K562 (cell line): ENCODE data around the gene DRAXIN. TPM values are rescaled to one million over a fixed set of nuclear protein-coding genes. Genes with fewer than 3 reads are reported as not detected.

Experiments
- ATAC-seq: fragments of 200-7000 bp; cut with Tn5 transposase; 3 replicates; pipeline ENCODE4 v1.9.1; 2020; ENCODE audit warnings: moderate library complexity
- BruUV-seq: library from RNA; stranded (reverse); fragments of 400-500 nt; replicated peaks from 2 replicates; lab custom pipeline; 2021; lab: Mats Ljungman, UMichigan
- CTCF ChIA-PET: fragments of 300-600 bp; formaldehyde crosslinking; extraction: SDS; loops from one replicate; lab custom pipeline; 2021; ENCODE audit warnings: low intra/inter-chr PET ratio; lab: Yijun Ruan, JAX
- POLR2A ChIA-PET: fragments of 300-600, 350-650 bp; sonication (Branson Sonifier 250); formaldehyde crosslinking; extraction: SDS; loops from one replicate; lab custom pipeline; 2021; ENCODE audit warnings: antibody characterized with exemption, inconsistent platforms; lab: Yijun Ruan, JAX
- DNase-seq, 4 experiments: peaks; one replicate each; pipeline versions ENCODE4 v3.0.0 to v3.0.0-alpha.2; 2011 to 2018; ENCODE audit warnings: low spot score in 3 of 4, mixed read lengths in 3 of 4; ENCODE audit errors: extremely low read depth in 1 of 4
- FAIRE-seq: peaks from 2 replicates; lab custom pipeline; 2011; peaks lifted over from hg19 to GRCh38; lab: Jason Lieb, UNC
- H2AFZ ChIP-seq: 2 replicates; pipeline ENCODE4 v1.6.0; 2011; ENCODE audit warnings: low read depth, low read length, control low read depth, inconsistent platforms
- H3K27ac ChIP-seq: fragments of 200-600 bp; 3 replicates; pipeline ENCODE4 v1.8.0; 2011; ENCODE audit warnings: low read depth, mild to moderate bottlenecking, control low read depth, inconsistent platforms, low read length, moderate library complexity, mixed read lengths; ENCODE audit errors: extremely low read depth
- H3K27me3 ChIP-seq, 2 experiments: fragments of 300-600 bp in 1 of 2; 2 replicates in 1 of 2; 3 replicates in 1 of 2; pipeline versions ENCODE4 v1.6.0 to v1.8.0; 2011; ENCODE audit warnings: inconsistent platforms in 2 of 2, low read length in 2 of 2, mild to moderate bottlenecking in 1 of 2, mixed read lengths in 1 of 2, moderate library complexity in 1 of 2; ENCODE audit not compliant: control insufficient read depth in 2 of 2, insufficient read depth in 2 of 2
- H3K36me3 ChIP-seq: fragments of 300-600 bp; 3 replicates; pipeline ENCODE4 v1.8.0; 2011; ENCODE audit warnings: mild to moderate bottlenecking, low read length, inconsistent platforms; ENCODE audit not compliant: control insufficient read depth, insufficient read depth
- H3K4me1 ChIP-seq, 2 experiments: fragments of 200-600 bp in 1 of 2; replicated peaks in 1 of 2; 2 replicates in 1 of 2; 3 replicates in 1 of 2; pipeline versions ENCODE4 v1.5.1 to v1.8.0; 2011; ENCODE audit warnings: inconsistent platforms in 2 of 2, low read length in 2 of 2, mild to moderate bottlenecking in 1 of 2, mixed read lengths in 1 of 2, moderate library complexity in 1 of 2; ENCODE audit not compliant: control insufficient read depth in 2 of 2, insufficient read depth in 2 of 2
- H3K4me2 ChIP-seq: 2 replicates; pipeline ENCODE4 v1.6.1; 2011; ENCODE audit warnings: low read length, control low read depth, inconsistent platforms, mixed read lengths; ENCODE audit not compliant: insufficient read depth
- H3K4me3 ChIP-seq: fragments of 200-600 bp; sonication (generic), shearing (Covaris generic); 2 replicates; pipeline ENCODE4 v1.5.1; 2016; ENCODE audit warnings: control low read depth, inconsistent platforms
- H3K79me2 ChIP-seq: fragments of 200-600 bp; 3 replicates; pipeline ENCODE4 v1.8.0; 2011; ENCODE audit warnings: low read length, inconsistent platforms; ENCODE audit not compliant: control insufficient read depth, insufficient read depth
- H3K9ac ChIP-seq, 2 experiments: 2 replicates each; pipeline versions ENCODE4 v1.6.0 to v1.6.1; 2011; ENCODE audit warnings: low read depth in 2 of 2, low read length in 2 of 2, control low read depth in 1 of 2, inconsistent platforms in 1 of 2, mild to moderate bottlenecking in 1 of 2, mixed read lengths in 1 of 2; ENCODE audit not compliant: insufficient read depth in 1 of 2
- H3K9me1 ChIP-seq: one replicate; pipeline ENCODE4 v1.6.0; 2011; ENCODE audit warnings: inconsistent platforms, mild to moderate bottlenecking, low read length, moderate library complexity; ENCODE audit not compliant: control insufficient read depth, insufficient read depth
- H3K9me3 ChIP-seq: replicated peaks from 2 replicates; pipeline ENCODE4 v1.5.1; 2011; ENCODE audit warnings: low read depth, low read length, inconsistent platforms; ENCODE audit not compliant: control insufficient read depth, insufficient read depth
- H4K20me1 ChIP-seq: replicated peaks from 2 replicates; pipeline ENCODE4 v1.6.1; 2011; ENCODE audit warnings: low read length, inconsistent platforms, mixed read lengths; ENCODE audit not compliant: control insufficient read depth, insufficient read depth
- E4F1 ChIP-seq: fragments of 250-450 bp; sonication (Bioruptor Pico); IDR thresholded peaks from 2 replicates; pipeline ENCODE4 v1.5.0; 2021; ENCODE audit warnings: mild to moderate bottlenecking, borderline replicate concordance
- HLTF ChIP-seq: fragments of 450-650 bp; IDR thresholded peaks from 2 replicates; pipeline ENCODE4 v1.6.1; 2016
- HMGN3 ChIP-seq: IDR thresholded peaks from 2 replicates; pipeline ENCODE4 v1.6.1; 2011; ENCODE audit warnings: borderline replicate concordance, low read depth, mild to moderate bottlenecking, mixed read lengths, low read length; ENCODE audit not compliant: insufficient read length; ENCODE audit errors: extremely low read depth
- ID3 ChIP-seq, 2 experiments: fragments of 250-450 bp in 1 of 2; fragments of 450-650 bp in 1 of 2; sonication (Bioruptor Pico) in 1 of 2; IDR thresholded peaks; 2 replicates each; pipeline versions ENCODE4 v1.6.1 to v1.8.0; 2016 to 2021; ENCODE audit warnings: mild to moderate bottlenecking in 2 of 2, moderate library complexity in 2 of 2, missing compliant biosample characterization in 1 of 2, missing genetic modification characterization in 1 of 2
- POLR2G ChIP-seq: fragments of 200-400 bp; formaldehyde crosslinking; IDR thresholded peaks from 2 replicates; pipeline ENCODE4 v1.6.1; 2017; ENCODE audit warnings: low read depth, mild to moderate bottlenecking, antibody characterized with exemption, low read length, moderate library complexity
- PTTG1 ChIP-seq: fragments of 450-650 bp; IDR thresholded peaks from 2 replicates; pipeline ENCODE4 v1.6.1; 2016; ENCODE audit warnings: low read depth, mild to moderate bottlenecking, missing genetic modification characterization, missing compliant biosample characterization
- RBFOX2 ChIP-seq: fragments of 200-400 bp; formaldehyde crosslinking; IDR thresholded peaks from 2 replicates; pipeline ENCODE4 v1.6.1; 2017; ENCODE audit warnings: low read depth, mild to moderate bottlenecking, low read length, moderate library complexity
- STAG1 ChIP-seq: sonication (generic); formaldehyde crosslinking; IDR thresholded peaks from 2 replicates; pipeline ENCODE4 v1.5.0; 2020; ENCODE audit warnings: missing genetic modification reagents, borderline replicate concordance
- USF1 ChIP-seq: sonication (generic); formaldehyde crosslinking; IDR thresholded peaks from 2 replicates; pipeline ENCODE4 v1.9.0; 2022; ENCODE audit warnings: mild to moderate bottlenecking, missing genetic modification reagents
- ZNF282 ChIP-seq: sonication (generic); formaldehyde crosslinking; IDR thresholded peaks from 2 replicates; pipeline ENCODE4 v1.8.1; 2023; ENCODE audit warnings: missing genetic modification reagents
- ZNF511 ChIP-seq: sonication (generic); formaldehyde crosslinking; IDR thresholded peaks from 2 replicates; pipeline ENCODE4 v1.8.0; 2022; ENCODE audit warnings: mild to moderate bottlenecking, missing genetic modification reagents
- WGBS: fragments of 100-300 bp; shearing (Covaris generic); methylation state at CpG from one replicate; pipeline ENCODE4 v1.1.6; 2016; ENCODE audit warnings: low coverage, mixed read lengths; ENCODE audit not compliant: insufficient coverage; ENCODE audit errors: missing lambda C conversion rate; 5-methylcytosine and 5-hydroxymethylcytosine counted together
- in situ Hi-C: fragments of 300-500 bp; cut with MboI; formaldehyde crosslinking; loops from 4 replicates; pipeline ENCODE4 v1.15.0; 2018; ENCODE audit warnings: inconsistent platforms, mixed read lengths
- intact Hi-C: fragments of 100-400 bp; cut with micrococcal nuclease; formaldehyde crosslinking; loops from 2 replicates; pipeline ENCODE4 v1.14.2; 2022
- polyA plus RNA-seq, 8 experiments: library from polyadenylated mRNA; depleted of rRNA in 4 of 8; stranded (reverse) in 5 of 8; unstranded in 3 of 8; fragments of >200 nt; fragmentation: Nextera tagmentation in 2 of 8; fragmentation: Illumina TruSeq in 1 of 8; extraction: Ambion mirVana in 2 of 8; extraction: Trizol in 1 of 8; gene quantifications; 2 replicates each; pipeline versions ENCODE4 v1.2.1 to v1.2.3, GENCODE V29; 2011 to 2014; ENCODE audit warnings: inconsistent platforms in 1 of 8, missing spikeins in 1 of 8
- total RNA-seq, 7 experiments: library from RNA; depleted of rRNA in 6 of 7; stranded (reverse); fragments of >200 nt in 6 of 7; fragmentation: Illumina TruSeq in 2 of 7; extraction: Trizol in 2 of 7; gene quantifications; 2 replicates each; pipeline versions ENCODE4 v1.2.1 to v1.2.3, GENCODE V29; 2011 to 2021; ENCODE audit warnings: low replicate concordance in 1 of 7

The DRAXIN gene
- total and polyA plus RNA-seq, 9 of the 15 experiments (the other 6 are each of a cell fraction or from before 2014, with no cell fraction given) = 0.01 to 0.04 (median 0.01) TPM; not detected in 6

GRCh38 chr1:11748294-11749202, 57.0 kb downstream of the DRAXIN start:
- Histone ChIP-seq H3K4me1 (peaks cover 22 to 58% of the 10 kb centered on the region in 2 experiments), H2AFZ (no peak overlapping the region; the same call in 1 of the 2 replicates), H3K4me2 (no peak overlapping the region), H3K4me3 (no peak overlapping the region), H3K79me2 (no peaks in the 10 kb centered on the region), H3K9me1 (no peaks in the 10 kb centered on the region)
- WGBS = 89% methylated on average over 26 of the region's 27 CpGs
- in situ Hi-C loops = no loop called here
- CTCF ChIA-PET = interaction anchor here (0.7 to 2.8 kb wide), 4 partner anchors 28 to 103 kb away, joined by 3 to 22 read pairs (median 3); no protein-coding TSS in a partner anchor
- TF ChIP-seq ZNF511 (CRISPR knock-in tag) (0 out of 2 replicates have a peak, but pooled peaks have one; percentile 28), POLR2G (0 out of 2 replicates have a peak, but pooled peaks have one; percentile 48), RBFOX2 (peak; percentile 51), HMGN3 (peak; percentile 27), STAG1 (CRISPR knock-in tag) (peak; percentile 11; the same call in 1 of the 2 replicates), USF1 (CRISPR knock-in tag) (0 out of 2 replicates have a peak, but pooled peaks have one; percentile 8), ID3 (CRISPR knock-in tag; IDR thresholded peaks at IDR 0.05) (no peak), ID3 (tag; IDR thresholded peaks at IDR 0.05) (0 out of 2 replicates have a peak, but pooled peaks have one; percentile 26), E4F1 (CRISPR knock-in tag) (no peak), ZNF282 (CRISPR knock-in tag) (0 out of 2 replicates have a peak, but pooled peaks have one; percentile 68), HLTF (no peak), PTTG1 (tag) (no peak)
- TF ChIP-seq, all 486 proteins: peak for 8
- FAIRE-seq (no peak), DNase-seq (no peak), ATAC-seq (no peak)
- Histone ChIP-seq H4K20me1 (no peaks in the 10 kb centered on the region), H3K36me3 (peaks cover 56% of the 10 kb centered on the region; the same call in 2 of the 3 replicates), H3K27ac (no peak overlapping the region), H3K9ac (peak overlapping the region in 1 of 2 experiments; percentile 82; a peak in 2 of 4 replicates), H3K9me3 (no peaks in the 10 kb centered on the region), H3K27me3 (no peaks in the 10 kb centered on the region)
- BruUV-seq = no TSS peak
- POLR2A ChIA-PET = interaction anchor here (0.5 to 1.3 kb wide), 6 partner anchors 12 to 778 kb away, joined by 3 to 6 read pairs (median 3); partner anchors contain the start of genes CLCN6 and MTHFR
- intact Hi-C loops = loop anchor here (1.0 to 2.0 kb wide), 2 partner anchors 29 to 98 kb away; no protein-coding TSS in a partner anchor
